ENCODE measurements around the gene ANKRD63.

The ANKRD63 gene

DNA sequence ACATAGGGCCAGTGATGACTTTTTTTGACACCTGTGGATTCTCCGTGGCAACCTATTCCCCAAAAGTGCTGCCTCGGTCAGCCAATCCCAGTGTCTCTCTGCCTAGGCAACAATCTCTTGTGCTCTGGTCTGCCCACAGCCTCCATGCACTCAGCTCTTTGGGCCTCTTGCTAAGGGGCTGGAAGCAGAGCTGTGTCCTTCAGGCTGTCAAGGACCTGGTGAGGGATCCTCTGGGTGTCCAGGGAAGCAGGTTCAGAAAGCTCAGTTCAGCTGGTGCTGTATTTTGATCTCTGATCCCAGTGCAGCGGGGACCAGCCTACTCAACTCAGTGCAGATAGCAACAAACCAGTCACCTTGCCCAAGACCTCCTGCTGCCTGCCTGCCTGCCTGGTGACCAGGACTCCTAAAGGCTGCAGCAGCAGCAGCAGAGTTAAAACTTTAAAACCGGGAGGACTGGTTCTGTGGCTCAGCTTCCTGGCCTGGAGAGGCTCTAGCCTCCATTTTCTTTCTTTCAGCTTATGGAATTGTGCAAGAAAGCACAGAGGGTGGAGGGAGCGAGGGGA, 37.8 kb downstream of the ANKRD63 start:
- H3K27ac ChIP-seq: peak overlapping the region; percentile 84

DNA sequence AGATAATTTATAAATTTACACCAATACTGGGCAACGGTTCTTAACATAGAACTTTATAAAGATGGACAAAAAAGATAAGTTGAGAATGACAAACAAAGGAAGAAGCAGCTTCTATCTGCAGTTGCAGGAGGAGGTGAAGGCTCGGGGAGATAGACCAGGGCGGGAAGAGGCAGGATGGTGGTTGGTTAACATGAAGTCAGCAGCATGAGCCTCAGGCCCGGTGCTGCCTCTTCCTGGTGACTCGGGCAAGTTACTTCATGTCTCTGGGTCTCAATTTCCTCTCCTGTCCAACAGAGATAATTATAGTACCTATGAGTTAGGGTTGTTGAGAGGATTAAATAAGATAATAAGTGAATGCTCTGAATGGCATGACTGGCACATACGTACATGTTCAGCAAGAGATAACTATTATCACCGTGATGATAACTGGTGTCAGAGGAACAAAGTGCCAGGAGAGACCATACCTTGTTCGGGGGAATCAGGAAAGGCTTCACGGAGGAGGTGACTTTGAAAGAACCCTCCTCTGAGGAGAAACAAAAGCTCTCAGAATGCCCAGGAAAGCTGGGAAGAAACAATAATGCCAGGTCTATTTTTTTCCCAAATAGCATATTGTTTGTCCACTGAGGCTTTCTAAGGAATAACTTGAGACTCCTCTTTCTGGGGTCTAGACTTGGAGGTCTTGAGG, 39.6 kb downstream of the ANKRD63 start:
- TF ChIP-seq, protein P1, sequence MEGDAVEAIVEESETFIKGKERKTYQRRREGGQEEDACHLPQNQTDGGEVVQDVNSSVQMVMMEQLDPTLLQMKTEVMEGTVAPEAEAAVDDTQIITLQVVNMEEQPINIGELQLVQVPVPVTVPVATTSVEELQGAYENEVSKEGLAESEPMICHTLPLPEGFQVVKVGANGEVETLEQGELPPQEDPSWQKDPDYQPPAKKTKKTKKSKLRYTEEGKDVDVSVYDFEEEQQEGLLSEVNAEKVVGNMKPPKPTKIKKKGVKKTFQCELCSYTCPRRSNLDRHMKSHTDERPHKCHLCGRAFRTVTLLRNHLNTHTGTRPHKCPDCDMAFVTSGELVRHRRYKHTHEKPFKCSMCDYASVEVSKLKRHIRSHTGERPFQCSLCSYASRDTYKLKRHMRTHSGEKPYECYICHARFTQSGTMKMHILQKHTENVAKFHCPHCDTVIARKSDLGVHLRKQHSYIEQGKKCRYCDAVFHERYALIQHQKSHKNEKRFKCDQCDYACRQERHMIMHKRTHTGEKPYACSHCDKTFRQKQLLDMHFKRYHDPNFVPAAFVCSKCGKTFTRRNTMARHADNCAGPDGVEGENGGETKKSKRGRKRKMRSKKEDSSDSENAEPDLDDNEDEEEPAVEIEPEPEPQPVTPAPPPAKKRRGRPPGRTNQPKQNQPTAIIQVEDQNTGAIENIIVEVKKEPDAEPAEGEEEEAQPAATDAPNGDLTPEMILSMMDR (conservative IDR thresholded peaks at IDR 0.05): no peak

More for the DNA sequence above, 37.8 kb downstream of the ANKRD63 start:
- TF ChIP-seq, protein P1 (conservative IDR thresholded peaks at IDR 0.05): no peak

DNA sequence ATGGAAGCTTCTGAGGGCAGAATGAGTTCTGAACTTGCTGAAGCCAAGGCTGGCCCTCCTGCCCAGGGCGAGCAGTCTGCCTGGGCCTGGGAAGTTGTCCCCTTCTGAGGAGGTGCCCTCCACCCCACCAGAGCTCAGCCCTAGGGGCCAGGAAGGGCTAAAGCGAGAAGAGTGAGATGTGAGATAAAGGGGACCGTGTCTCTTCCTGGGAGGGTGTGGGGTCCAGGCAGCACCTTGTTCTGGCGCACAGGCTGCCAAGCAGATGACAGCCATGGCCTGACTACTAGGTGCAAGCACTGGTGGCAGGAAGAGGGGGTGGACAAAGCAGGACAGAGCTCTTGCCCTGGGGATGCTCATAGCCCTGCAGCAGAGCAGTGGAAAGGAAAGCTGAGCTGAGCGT, 40.3 kb downstream of the ANKRD63 start:
- no peak overlapping the region for H3K27ac ChIP-seq
- TF ChIP-seq, protein P1 (conservative IDR thresholded peaks at IDR 0.05): no peak

More for the DNA sequence above, 39.6 kb downstream of the ANKRD63 start:
- H3K27ac ChIP-seq: no peak overlapping the region

DNA sequence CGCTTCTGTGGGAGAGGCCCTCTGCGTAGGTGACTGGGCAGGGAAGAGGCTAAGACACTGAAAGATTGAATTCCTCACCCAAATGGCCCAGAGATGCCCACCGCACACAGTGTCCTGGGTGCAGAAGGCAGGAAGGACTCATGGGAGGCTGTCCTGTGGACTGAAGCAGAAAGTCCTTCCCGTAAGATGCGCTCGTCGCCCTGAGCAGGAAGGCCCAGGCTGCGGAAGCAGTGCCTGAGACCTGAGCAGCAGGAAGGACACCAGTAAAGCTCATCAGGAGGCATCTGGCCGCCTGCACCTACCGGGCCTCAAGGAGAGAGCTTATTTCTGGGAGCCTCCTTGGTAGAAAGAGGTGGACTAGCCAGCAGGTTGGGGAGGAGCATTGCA, 40.7 kb downstream of the ANKRD63 start:
- TF ChIP-seq, protein P1 (conservative IDR thresholded peaks at IDR 0.05): no peak
- no peak overlapping the region for H3K27ac ChIP-seq

DNA sequence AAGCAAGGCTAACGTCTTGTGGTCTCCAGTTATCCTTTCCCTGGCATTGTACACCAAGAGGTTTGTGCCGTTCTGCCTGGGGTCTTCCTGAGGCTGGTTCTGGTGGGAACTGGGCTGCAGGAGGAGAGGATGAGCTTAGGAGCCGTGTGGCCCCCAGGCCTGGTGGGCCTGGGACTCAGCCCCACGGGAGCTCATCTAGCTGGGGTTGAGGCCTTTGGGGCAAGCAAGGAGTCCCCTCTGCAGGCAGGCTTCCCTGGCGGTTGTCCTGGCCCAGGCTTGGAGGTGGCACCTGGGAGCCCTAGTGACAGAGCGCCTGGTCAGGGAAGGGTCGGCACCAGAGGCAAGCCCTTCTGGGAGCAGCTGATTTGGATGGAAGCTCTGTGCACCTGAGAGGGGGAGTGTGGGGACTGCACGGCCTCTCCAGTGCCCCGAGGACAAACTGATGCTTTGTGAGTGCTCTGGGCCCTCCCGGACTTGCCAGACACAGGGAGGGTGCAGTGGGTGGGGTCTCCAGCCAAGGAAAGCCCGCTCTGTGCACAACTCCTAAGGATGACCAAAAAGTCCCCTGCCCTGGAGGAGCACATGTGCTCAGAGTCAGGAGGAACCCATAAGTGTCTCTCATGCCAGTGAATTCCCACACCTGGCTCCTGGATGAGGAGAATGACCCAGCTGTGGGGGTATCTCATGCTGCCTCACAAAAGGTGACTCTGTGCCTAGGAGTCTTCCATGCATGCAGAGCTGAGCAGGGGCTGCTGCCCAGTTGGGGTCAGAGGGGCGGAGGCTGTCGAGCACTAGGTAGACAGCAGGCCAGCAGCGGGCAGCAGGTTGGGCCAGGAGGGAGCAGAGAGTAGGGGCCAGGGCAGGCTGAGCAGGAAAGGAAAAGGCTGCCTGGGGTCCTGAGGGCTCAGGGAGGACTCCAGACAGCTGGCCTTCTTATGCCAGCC, 41.3 kb downstream of the ANKRD63 start:
- no peak overlapping the region for H3K27ac ChIP-seq
- TF ChIP-seq, protein P1 (conservative IDR thresholded peaks at IDR 0.05): no peak

DNA sequence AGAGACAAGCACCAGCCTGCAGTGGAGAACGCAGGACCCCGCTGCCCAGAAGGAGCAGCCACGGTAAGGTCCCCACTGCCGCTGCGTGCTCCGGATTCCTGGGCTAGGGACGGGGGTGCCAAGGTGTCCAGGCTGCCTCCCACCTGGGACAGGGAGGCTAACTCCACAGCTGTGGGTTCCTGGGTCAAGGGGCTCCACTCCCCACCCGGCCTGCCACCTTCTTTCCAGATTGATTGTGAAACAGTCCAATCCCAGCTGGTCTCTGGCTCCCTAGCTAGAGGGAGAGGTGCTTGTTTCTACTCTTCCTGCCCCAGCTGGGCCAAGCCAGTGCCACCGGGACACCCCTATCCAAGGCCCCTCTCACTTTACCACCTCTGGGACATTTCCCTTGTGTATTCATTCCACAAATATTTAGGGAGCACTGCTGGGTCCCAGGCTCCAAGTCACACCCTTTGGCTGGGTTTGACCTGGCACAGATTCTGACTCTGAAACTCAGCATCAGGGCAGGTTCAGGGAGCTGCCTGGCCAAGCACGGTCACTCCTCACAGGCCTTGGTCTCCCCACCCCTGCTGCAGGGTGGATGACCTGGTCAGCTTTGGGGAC, 42.1 kb downstream of the ANKRD63 start:
- H3K27ac ChIP-seq: no peak overlapping the region
- TF ChIP-seq, protein P1 (conservative IDR thresholded peaks at IDR 0.05): no peak

Measured in VCaP (cell line).